Measurements from ENCODE around the gene BLID.

DNA sequence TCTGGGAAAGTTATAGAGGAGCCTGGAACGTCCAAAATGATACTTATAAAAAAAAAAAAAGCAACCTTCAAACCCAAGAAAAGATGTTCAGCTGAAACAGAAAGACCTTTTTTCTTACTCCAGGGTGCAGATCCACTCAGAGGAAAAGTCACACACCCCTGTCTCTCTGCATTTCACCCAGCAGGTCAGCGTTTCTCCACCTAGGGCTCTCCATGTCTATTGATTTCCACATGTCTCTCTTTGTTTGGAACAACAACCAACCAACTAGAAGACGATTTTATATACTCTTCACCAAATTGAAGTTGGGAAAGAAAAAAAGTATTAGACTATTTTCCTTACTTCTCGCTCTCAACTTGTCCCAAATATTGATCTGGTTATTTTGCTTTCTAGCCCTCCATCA lies 42.2 kb upstream of the BLID start:
- TF ChIP-seq EZH2phosphoT487 (IDR thresholded peaks at IDR 0.05; ENCODE audit: insufficient read depth, low read depth) (no peak), EZH2 (IDR thresholded peaks at IDR 0.05; ENCODE audit: insufficient read depth, poor library complexity, severe bottlenecking) (no peak)

Measured in GM23248 (cell line).